ENCODE results near the gene PSG6.
"Not testable (repeated sequence)": the region's sequence is repeated elsewhere in the genome, so short reads cannot be mapped to it uniquely, and the experiment has no call there.

Gene PSG6

DNA sequence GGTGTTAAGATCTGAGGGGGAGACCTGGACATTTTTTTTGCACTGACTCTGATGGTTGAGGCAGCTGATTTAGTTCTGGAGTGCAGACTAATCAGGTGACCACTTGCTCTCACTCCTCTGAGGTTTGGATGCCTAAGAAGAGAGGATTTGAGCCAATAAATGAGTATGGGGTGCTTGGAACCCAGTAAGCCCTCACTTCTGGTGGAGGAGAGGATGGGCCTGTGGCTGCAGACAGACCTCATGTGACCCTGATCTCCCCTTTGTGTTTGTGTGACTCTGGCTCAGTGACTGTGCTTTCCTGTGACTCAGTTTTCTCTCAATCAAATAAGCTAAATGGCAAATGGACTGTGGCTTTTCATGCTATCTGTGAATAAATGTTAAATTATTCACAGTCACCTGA, 16.5 kb upstream of the PSG6 start:
- not testable (repeated sequence) for H2AFZ ChIP-seq (ENCODE audit: low read length); H3K4me3 ChIP-seq (ENCODE audit: low read length in 2 of 2); H4K8ac ChIP-seq (ENCODE audit: low read depth, low read length); H3K23ac ChIP-seq (ENCODE audit: low read depth, low read length, poor library complexity); H3K27ac ChIP-seq (replicated peaks; ENCODE audit: low read length); H3K36me3 ChIP-seq (replicated peaks in 1 of 2; ENCODE audit: control insufficient read depth in 2 of 2, insufficient read depth in 2 of 2, low read length in 2 of 2); H3K9me3 ChIP-seq (replicated peaks in 1 of 2; ENCODE audit: control insufficient read depth in 2 of 2, insufficient read depth in 1 of 2, low read depth in 1 of 2, low read length in 2 of 2); H2AK5ac ChIP-seq (ENCODE audit: low read depth, low read length); H3K4me1 ChIP-seq (ENCODE audit: control insufficient read depth in 2 of 2, insufficient read depth in 1 of 2, low read depth in 1 of 2, low read length in 2 of 2); H3K4me2 ChIP-seq (ENCODE audit: insufficient read depth, low read length, poor library complexity, severe bottlenecking); H3K14ac ChIP-seq (ENCODE audit: low read length); H2BK120ac ChIP-seq (ENCODE audit: low read depth, low read length); H3K79me1 ChIP-seq (ENCODE audit: low read depth, low read length); H3K27me3 ChIP-seq (ENCODE audit: control insufficient read depth in 3 of 3, insufficient read depth in 3 of 3, low read depth in 1 of 3, low read length in 3 of 3); H3K4ac ChIP-seq (ENCODE audit: low read length); H3K18ac ChIP-seq (ENCODE audit: low read length); H2BK15ac ChIP-seq (ENCODE audit: low read length); H4K91ac ChIP-seq (ENCODE audit: low read depth, low read length, poor library complexity); H2BK12ac ChIP-seq (ENCODE audit: low read length); H3K9ac ChIP-seq (ENCODE audit: low read depth, low read length, poor library complexity); H2BK5ac ChIP-seq (ENCODE audit: low read length); DNase-seq (ENCODE audit: low spot score)

DNA sequence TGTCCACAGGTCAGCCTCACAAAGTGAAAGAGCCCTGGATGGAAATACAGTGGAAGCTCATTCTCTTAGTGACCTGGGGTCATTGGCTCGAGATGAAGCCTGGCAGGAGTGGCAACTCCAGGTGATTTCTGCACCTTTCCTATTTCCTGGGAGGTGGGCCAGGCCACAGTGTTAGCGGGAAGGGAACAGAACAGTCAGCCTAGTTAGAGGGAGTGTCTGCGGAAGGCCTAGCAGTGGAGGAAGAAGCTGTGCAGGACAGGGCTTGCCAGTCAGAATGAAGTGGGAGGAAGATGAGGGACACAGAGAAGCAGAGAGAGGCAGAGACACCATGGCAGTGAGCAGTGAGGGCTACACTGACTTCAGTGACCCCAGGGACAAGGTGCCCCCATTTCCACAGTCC, 15.7 kb upstream of the PSG6 start:
- H3K9me3 ChIP-seq (replicated peaks in 1 of 2; ENCODE audit: control insufficient read depth in 2 of 2, insufficient read depth in 1 of 2, low read depth in 1 of 2, low read length in 2 of 2); H3K4me2 ChIP-seq (ENCODE audit: insufficient read depth, low read length, poor library complexity, severe bottlenecking); H3K79me1 ChIP-seq (ENCODE audit: low read depth, low read length); DNase-seq (ENCODE audit: low spot score); H2BK120ac ChIP-seq (ENCODE audit: low read depth, low read length); H2BK15ac ChIP-seq (ENCODE audit: low read length); H3K9ac ChIP-seq (ENCODE audit: low read depth, low read length, poor library complexity); H3K18ac ChIP-seq (ENCODE audit: low read length); H4K91ac ChIP-seq (ENCODE audit: low read depth, low read length, poor library complexity); H3K4me1 ChIP-seq (ENCODE audit: control insufficient read depth in 2 of 2, insufficient read depth in 1 of 2, low read depth in 1 of 2, low read length in 2 of 2); H3K14ac ChIP-seq (ENCODE audit: low read length); H2AK5ac ChIP-seq (ENCODE audit: low read depth, low read length); H2BK12ac ChIP-seq (ENCODE audit: low read length); H3K4me3 ChIP-seq (ENCODE audit: low read length in 2 of 2); H2BK5ac ChIP-seq (ENCODE audit: low read length); H3K4ac ChIP-seq (ENCODE audit: low read length); H3K36me3 ChIP-seq (replicated peaks in 1 of 2; ENCODE audit: control insufficient read depth in 2 of 2, insufficient read depth in 2 of 2, low read length in 2 of 2); H3K23ac ChIP-seq (ENCODE audit: low read depth, low read length, poor library complexity); H3K27me3 ChIP-seq (ENCODE audit: control insufficient read depth in 3 of 3, insufficient read depth in 3 of 3, low read depth in 1 of 3, low read length in 3 of 3); H4K8ac ChIP-seq (ENCODE audit: low read depth, low read length); H2AFZ ChIP-seq (ENCODE audit: low read length); H3K27ac ChIP-seq (replicated peaks; ENCODE audit: low read length): not testable (repeated sequence)
- WGBS, 2 donors (ENCODE audit: extremely low coverage in 2 of 2, insufficient read length in 2 of 2, insufficient replicate concordance in 1 of 2), result no CpG with 5 or more reads among the region's 3 CpGs

GRCh38 chr19:42932485-42933101, 14.9 kb upstream of the PSG6 start:
- not testable (repeated sequence) for H3K36me3 ChIP-seq (replicated peaks in 1 of 2; ENCODE audit: control insufficient read depth in 2 of 2, insufficient read depth in 2 of 2, low read length in 2 of 2); H3K79me1 ChIP-seq (ENCODE audit: low read depth, low read length); H3K4me3 ChIP-seq (ENCODE audit: low read length in 2 of 2); H2BK5ac ChIP-seq (ENCODE audit: low read length); H2AFZ ChIP-seq (ENCODE audit: low read length); H3K23ac ChIP-seq (ENCODE audit: low read depth, low read length, poor library complexity); H3K14ac ChIP-seq (ENCODE audit: low read length); H2AK5ac ChIP-seq (ENCODE audit: low read depth, low read length); H3K9ac ChIP-seq (ENCODE audit: low read depth, low read length, poor library complexity); H3K4me2 ChIP-seq (ENCODE audit: insufficient read depth, low read length, poor library complexity, severe bottlenecking); H4K8ac ChIP-seq (ENCODE audit: low read depth, low read length); H3K4ac ChIP-seq (ENCODE audit: low read length); H3K9me3 ChIP-seq (replicated peaks in 1 of 2; ENCODE audit: control insufficient read depth in 2 of 2, insufficient read depth in 1 of 2, low read depth in 1 of 2, low read length in 2 of 2); H2BK12ac ChIP-seq (ENCODE audit: low read length); H2BK120ac ChIP-seq (ENCODE audit: low read depth, low read length); H4K91ac ChIP-seq (ENCODE audit: low read depth, low read length, poor library complexity); H3K27me3 ChIP-seq (ENCODE audit: control insufficient read depth in 3 of 3, insufficient read depth in 3 of 3, low read depth in 1 of 3, low read length in 3 of 3); H3K4me1 ChIP-seq (ENCODE audit: control insufficient read depth in 2 of 2, insufficient read depth in 1 of 2, low read depth in 1 of 2, low read length in 2 of 2); DNase-seq (ENCODE audit: low spot score); H3K27ac ChIP-seq (replicated peaks; ENCODE audit: low read length); H3K18ac ChIP-seq (ENCODE audit: low read length); H2BK15ac ChIP-seq (ENCODE audit: low read length)
- no CpG with 5 or more reads among the region's 5 CpGs for WGBS, 2 donors (ENCODE audit: extremely low coverage in 2 of 2, insufficient read length in 2 of 2, insufficient replicate concordance in 1 of 2)

DNA sequence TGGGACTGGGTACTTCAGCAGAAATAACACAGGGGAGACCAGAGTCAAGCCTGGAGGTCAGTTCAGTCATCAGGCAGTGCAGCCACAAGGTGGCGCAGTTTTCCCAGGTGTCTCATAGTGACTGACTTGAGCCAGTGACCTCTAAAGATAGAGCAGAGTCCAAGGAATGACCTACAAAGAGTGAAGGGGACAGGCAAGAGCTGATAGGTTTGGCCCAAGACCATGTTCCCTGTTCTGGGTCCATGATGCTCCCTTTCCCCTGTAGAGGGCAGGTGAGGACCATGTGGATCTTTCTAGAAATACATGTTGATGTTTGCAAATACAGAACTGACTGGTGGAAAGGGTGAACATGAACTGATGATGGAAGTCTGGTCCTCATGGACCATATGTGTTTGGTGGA, 12.5 kb upstream of the PSG6 start:
- not testable (repeated sequence) for H2BK120ac ChIP-seq (ENCODE audit: low read depth, low read length); DNase-seq (ENCODE audit: low spot score); H2BK12ac ChIP-seq (ENCODE audit: low read length); H3K14ac ChIP-seq (ENCODE audit: low read length); H3K27ac ChIP-seq (replicated peaks; ENCODE audit: low read length); H2AFZ ChIP-seq (ENCODE audit: low read length); H3K27me3 ChIP-seq (ENCODE audit: control insufficient read depth in 3 of 3, insufficient read depth in 3 of 3, low read depth in 1 of 3, low read length in 3 of 3); H3K4me1 ChIP-seq (ENCODE audit: control insufficient read depth in 2 of 2, insufficient read depth in 1 of 2, low read depth in 1 of 2, low read length in 2 of 2); H3K79me1 ChIP-seq (ENCODE audit: low read depth, low read length); H4K8ac ChIP-seq (ENCODE audit: low read depth, low read length); H3K18ac ChIP-seq (ENCODE audit: low read length); H3K23ac ChIP-seq (ENCODE audit: low read depth, low read length, poor library complexity); H4K91ac ChIP-seq (ENCODE audit: low read depth, low read length, poor library complexity); H2BK15ac ChIP-seq (ENCODE audit: low read length); H3K9me3 ChIP-seq (replicated peaks in 1 of 2; ENCODE audit: control insufficient read depth in 2 of 2, insufficient read depth in 1 of 2, low read depth in 1 of 2, low read length in 2 of 2); H3K4me3 ChIP-seq (ENCODE audit: low read length in 2 of 2); H2BK5ac ChIP-seq (ENCODE audit: low read length); H3K4me2 ChIP-seq (ENCODE audit: insufficient read depth, low read length, poor library complexity, severe bottlenecking); H2AK5ac ChIP-seq (ENCODE audit: low read depth, low read length); H3K9ac ChIP-seq (ENCODE audit: low read depth, low read length, poor library complexity); H3K4ac ChIP-seq (ENCODE audit: low read length); H3K36me3 ChIP-seq (replicated peaks in 1 of 2; ENCODE audit: control insufficient read depth in 2 of 2, insufficient read depth in 2 of 2, low read length in 2 of 2)
- no CpG with 5 or more reads among the region's 1 CpG for WGBS, 2 donors (ENCODE audit: extremely low coverage in 2 of 2, insufficient read length in 2 of 2, insufficient replicate concordance in 1 of 2)
